Measurements from ENCODE around the gene LRP1. TPM values are rescaled to one million over a fixed set of nuclear protein-coding genes. Genes with fewer than 3 reads are reported as not detected.

Gene LRP1
- total RNA-seq, 1 experiment from 2014 or later = 0.56 TPM

DNA sequence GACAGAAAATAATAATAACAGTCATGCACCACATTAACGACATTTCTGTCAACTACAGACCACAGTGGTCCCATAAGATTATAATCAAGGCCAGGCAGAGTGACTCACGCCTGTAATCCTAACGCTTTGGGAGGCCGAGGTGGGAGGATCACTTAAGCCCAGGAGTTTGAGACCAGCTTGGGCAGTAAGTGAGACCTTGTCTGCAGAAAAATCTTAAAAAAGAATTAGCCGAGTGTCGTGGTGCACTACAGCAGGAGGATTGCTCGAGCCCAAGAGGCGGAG, 30.8 kb upstream of the LRP1 start:
- Histone ChIP-seq H4K20me1 (ENCODE audit: insufficient read depth, low read depth, low read length) (no peaks in the 10 kb centered on the region), H3K9me2 (replicated peaks; ENCODE audit: insufficient read depth, low read length) (no peaks in the 10 kb centered on the region), H2AFZ (ENCODE audit: low read length) (no peak overlapping the region), H3K27ac (ENCODE audit: low read length) (no peak overlapping the region), H3K4me3 (ENCODE audit: low read length) (no peak overlapping the region), H3K4me2 (ENCODE audit: low read depth, low read length, poor library complexity, severe bottlenecking) (no peak overlapping the region), H3K36me3 (ENCODE audit: insufficient read depth, low read length) (peaks cover 47% of the 10 kb centered on the region; the same call in 1 of the 2 replicates), H3K9me3 (ENCODE audit: low read length) (no peaks in the 10 kb centered on the region), H3K9ac (ENCODE audit: low read length) (no peak overlapping the region), H3K4me1 (ENCODE audit: low read length) (peaks cover 39% of the 10 kb centered on the region), H3K79me2 (ENCODE audit: low read length) (no peaks in the 10 kb centered on the region), H3K27me3 (ENCODE audit: low read length) (no peaks in the 10 kb centered on the region)
- no peak for DNase-seq

DNA sequence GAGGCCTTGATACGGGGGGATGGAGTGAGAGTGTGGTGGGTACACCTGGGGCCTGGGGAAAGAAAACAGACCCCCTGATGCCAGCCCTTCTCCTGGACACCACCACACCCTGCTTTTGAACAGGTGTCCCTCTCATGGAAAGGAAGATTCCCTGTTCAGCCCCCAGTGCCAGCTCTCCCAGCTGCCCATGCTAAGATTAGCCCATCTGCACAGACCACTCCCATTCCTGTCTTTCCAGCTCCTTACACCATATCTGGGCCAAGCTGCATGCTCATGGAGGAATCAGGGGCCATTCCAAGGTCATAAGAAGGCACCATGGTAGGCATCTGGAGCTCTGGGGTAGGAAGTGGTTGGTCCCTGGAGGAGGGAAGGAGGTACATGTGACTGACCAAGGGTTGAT, 29.7 kb upstream of the LRP1 start:
- no peak overlapping the region for H3K9ac ChIP-seq (ENCODE audit: low read length)
- no peak overlapping the region for H3K4me2 ChIP-seq (ENCODE audit: low read depth, low read length, poor library complexity, severe bottlenecking)
- H3K4me1 ChIP-seq (ENCODE audit: low read length) = peaks cover 28% of the 10 kb centered on the region
- no peak overlapping the region for H2AFZ ChIP-seq (ENCODE audit: low read length)
- H3K4me3 ChIP-seq (ENCODE audit: low read length) = no peak overlapping the region
- H3K9me2 ChIP-seq (replicated peaks; ENCODE audit: insufficient read depth, low read length) = no peaks in the 10 kb centered on the region
- H4K20me1 ChIP-seq (ENCODE audit: insufficient read depth, low read depth, low read length) = no peaks in the 10 kb centered on the region
- DNase-seq = no peak
- H3K27ac ChIP-seq (ENCODE audit: low read length) = 0 out of 2 replicates have a peak overlapping the region, but pooled peaks have one; percentile 22
- no peaks in the 10 kb centered on the region for H3K9me3 ChIP-seq (ENCODE audit: low read length)
- H3K36me3 ChIP-seq (ENCODE audit: insufficient read depth, low read length) = peaks cover 49% of the 10 kb centered on the region; the same call in 1 of the 2 replicates
- no peaks in the 10 kb centered on the region for H3K27me3 ChIP-seq (ENCODE audit: low read length)
- H3K79me2 ChIP-seq (ENCODE audit: low read length) = no peaks in the 10 kb centered on the region

DNA sequence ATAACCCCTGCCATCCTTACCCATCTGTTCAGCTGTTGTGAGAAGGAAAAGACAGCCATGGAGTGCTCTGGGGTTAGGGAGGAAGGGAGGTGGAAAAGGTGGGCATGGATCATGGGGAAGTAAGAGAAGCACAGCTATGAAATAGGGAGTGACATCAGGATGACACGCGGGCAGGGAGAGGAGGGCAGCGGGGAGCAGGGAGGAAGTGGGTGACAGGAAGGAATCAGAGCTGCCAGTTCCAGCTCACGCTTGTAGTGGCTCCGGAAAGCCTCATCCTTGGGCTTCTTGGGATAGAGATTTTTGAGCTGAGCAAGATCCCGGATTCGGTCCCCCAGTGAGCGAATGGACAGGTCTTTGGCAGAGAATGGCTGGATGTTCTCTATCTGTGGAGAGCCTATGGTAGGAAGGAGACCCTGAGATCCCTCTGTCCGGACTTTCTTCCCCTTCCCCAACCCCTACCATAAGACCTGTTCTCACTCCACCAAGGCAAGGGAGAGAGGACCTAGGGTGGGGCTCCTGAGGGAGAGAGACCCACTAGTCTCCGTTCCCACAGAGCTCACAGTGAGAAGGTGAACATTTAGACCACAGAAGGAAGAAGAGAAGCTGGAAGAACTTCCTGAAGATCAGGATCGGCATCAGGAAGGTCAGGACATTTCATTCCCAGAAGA, 29.1 kb upstream of the LRP1 start:
- Histone ChIP-seq H4K20me1 (ENCODE audit: insufficient read depth, low read depth, low read length) (no peaks in the 10 kb centered on the region), H3K9me3 (ENCODE audit: low read length) (no peaks in the 10 kb centered on the region), H2AFZ (ENCODE audit: low read length) (no peak overlapping the region), H3K36me3 (ENCODE audit: insufficient read depth, low read length) (peaks cover 49% of the 10 kb centered on the region; the same call in 1 of the 2 replicates), H3K4me2 (ENCODE audit: low read depth, low read length, poor library complexity, severe bottlenecking) (no peak overlapping the region), H3K9ac (ENCODE audit: low read length) (no peak overlapping the region), H3K4me3 (ENCODE audit: low read length) (no peak overlapping the region), H3K9me2 (replicated peaks; ENCODE audit: insufficient read depth, low read length) (no peaks in the 10 kb centered on the region), H3K27me3 (ENCODE audit: low read length) (no peaks in the 10 kb centered on the region), H3K4me1 (ENCODE audit: low read length) (peaks cover 22% of the 10 kb centered on the region), H3K79me2 (ENCODE audit: low read length) (no peaks in the 10 kb centered on the region), H3K27ac (ENCODE audit: low read length) (0 out of 2 replicates have a peak overlapping the region, but pooled peaks have one; percentile 22)
- DNase-seq = no peak

GRCh38 chr12:57099766-57100165, 28.5 kb upstream of the LRP1 start:
- no peaks in the 10 kb centered on the region for H3K9me3 ChIP-seq (ENCODE audit: low read length)
- no peaks in the 10 kb centered on the region for H3K27me3 ChIP-seq (ENCODE audit: low read length)
- H3K9ac ChIP-seq (ENCODE audit: low read length) = no peak overlapping the region
- H3K4me2 ChIP-seq (ENCODE audit: low read depth, low read length, poor library complexity, severe bottlenecking) = no peak overlapping the region
- no peaks in the 10 kb centered on the region for H4K20me1 ChIP-seq (ENCODE audit: insufficient read depth, low read depth, low read length)
- no peaks in the 10 kb centered on the region for H3K79me2 ChIP-seq (ENCODE audit: low read length)
- peaks cover 16% of the 10 kb centered on the region for H3K4me1 ChIP-seq (ENCODE audit: low read length)
- no peak overlapping the region for H3K27ac ChIP-seq (ENCODE audit: low read length)
- no peaks in the 10 kb centered on the region for H3K9me2 ChIP-seq (replicated peaks; ENCODE audit: insufficient read depth, low read length)
- no peak overlapping the region for H2AFZ ChIP-seq (ENCODE audit: low read length)
- no peak overlapping the region for H3K4me3 ChIP-seq (ENCODE audit: low read length)
- DNase-seq = no peak
- H3K36me3 ChIP-seq (ENCODE audit: insufficient read depth, low read length) = peaks cover 49% of the 10 kb centered on the region; the same call in 1 of the 2 replicates

- DNase-seq = no peak
- H3K27me3 ChIP-seq (ENCODE audit: low read length) = no peaks in the 10 kb centered on the region
- H3K9me3 ChIP-seq (ENCODE audit: low read length) = no peaks in the 10 kb centered on the region
- H3K36me3 ChIP-seq (ENCODE audit: insufficient read depth, low read length) = peaks cover 42% of the 10 kb centered on the region; the same call in 1 of the 2 replicates
- H3K9me2 ChIP-seq (replicated peaks; ENCODE audit: insufficient read depth, low read length) = no peaks in the 10 kb centered on the region
- no peak overlapping the region for H3K4me2 ChIP-seq (ENCODE audit: low read depth, low read length, poor library complexity, severe bottlenecking)
- peaks cover under 1% of the 10 kb centered on the region; the same call in 1 of the 2 replicates for H3K4me1 ChIP-seq (ENCODE audit: low read length)
- no peaks in the 10 kb centered on the region for H4K20me1 ChIP-seq (ENCODE audit: insufficient read depth, low read depth, low read length)
- H3K9ac ChIP-seq (ENCODE audit: low read length) = no peak overlapping the region
- no peak overlapping the region for H2AFZ ChIP-seq (ENCODE audit: low read length)
- no peaks in the 10 kb centered on the region for H3K79me2 ChIP-seq (ENCODE audit: low read length)
- no peak overlapping the region for H3K4me3 ChIP-seq (ENCODE audit: low read length)
- no peak overlapping the region for H3K27ac ChIP-seq (ENCODE audit: low read length)
These were observed 26.2 kb upstream of the LRP1 start for GRCh38 chr12:57101892-57102695.

DNA sequence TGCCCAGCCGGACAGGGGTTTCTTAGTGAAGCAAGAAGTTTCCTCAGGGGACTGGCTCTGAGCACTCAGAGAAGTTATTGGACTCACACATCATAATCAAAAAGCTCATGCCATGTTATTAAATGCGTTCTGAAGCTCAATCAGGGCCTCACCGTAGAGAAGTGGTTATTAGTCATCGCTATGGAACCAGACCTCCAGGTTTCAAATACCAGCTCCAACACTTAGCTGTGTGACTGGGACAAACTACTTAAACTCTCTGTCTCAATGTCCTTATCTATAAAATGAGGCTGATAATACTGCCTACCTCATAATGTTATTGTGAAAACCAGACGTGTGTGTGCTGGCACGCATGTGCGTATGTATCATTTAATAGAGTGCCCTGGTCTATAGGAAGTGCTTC, 24.4 kb upstream of the LRP1 start:
- H3K27ac ChIP-seq (ENCODE audit: low read length) = no peak overlapping the region
- H3K4me1 ChIP-seq (ENCODE audit: low read length) = peaks cover 18% of the 10 kb centered on the region
- H4K20me1 ChIP-seq (ENCODE audit: insufficient read depth, low read depth, low read length) = peaks cover 9% of the 10 kb centered on the region; the same call in 1 of the 2 replicates
- H3K4me3 ChIP-seq (ENCODE audit: low read length) = no peak overlapping the region
- no peak overlapping the region for H3K9ac ChIP-seq (ENCODE audit: low read length)
- H3K4me2 ChIP-seq (ENCODE audit: low read depth, low read length, poor library complexity, severe bottlenecking) = no peak overlapping the region
- H2AFZ ChIP-seq (ENCODE audit: low read length) = no peak overlapping the region
- H3K36me3 ChIP-seq (ENCODE audit: insufficient read depth, low read length) = peaks cover 36% of the 10 kb centered on the region; the same call in 1 of the 2 replicates
- H3K9me2 ChIP-seq (replicated peaks; ENCODE audit: insufficient read depth, low read length) = no peaks in the 10 kb centered on the region
- H3K79me2 ChIP-seq (ENCODE audit: low read length) = peaks cover 15% of the 10 kb centered on the region
- no peaks in the 10 kb centered on the region for H3K27me3 ChIP-seq (ENCODE audit: low read length)
- no peak for DNase-seq
- H3K9me3 ChIP-seq (ENCODE audit: low read length) = no peaks in the 10 kb centered on the region

DNA sequence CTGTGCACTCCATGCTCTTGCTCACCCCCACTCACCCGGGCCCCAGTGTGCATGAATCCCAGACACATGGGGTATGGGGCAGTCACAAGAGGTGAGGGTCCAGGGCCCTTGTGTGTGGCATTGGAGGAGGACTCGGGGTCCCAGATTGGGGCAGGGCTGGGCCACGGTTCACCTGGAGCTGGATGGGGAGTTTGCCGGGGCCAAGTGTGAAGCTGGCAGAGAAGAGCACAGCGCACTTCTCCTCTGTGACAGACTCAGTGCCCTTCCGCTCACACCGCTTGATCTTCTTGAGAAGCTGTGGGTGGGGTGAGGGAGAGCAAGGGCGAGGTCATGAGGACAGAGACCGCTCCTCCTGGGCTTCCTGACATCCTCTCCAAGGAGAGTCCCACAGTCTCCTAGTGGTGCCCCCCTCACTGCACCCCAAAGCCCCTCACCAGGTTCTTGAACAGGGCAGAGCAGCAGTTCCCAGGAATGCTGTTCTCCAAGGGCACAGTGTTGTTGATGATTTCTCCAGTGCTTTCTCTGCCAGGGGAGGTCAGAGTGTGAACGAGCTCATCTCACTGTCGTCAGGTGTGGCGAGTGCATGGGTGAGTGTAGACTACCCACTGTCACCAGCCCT, 23.9 kb upstream of the LRP1 start:
- Histone ChIP-seq H3K79me2 (ENCODE audit: low read length) (peaks cover 18% of the 10 kb centered on the region), H3K4me2 (ENCODE audit: low read depth, low read length, poor library complexity, severe bottlenecking) (no peak overlapping the region), H3K27me3 (ENCODE audit: low read length) (no peaks in the 10 kb centered on the region), H3K9ac (ENCODE audit: low read length) (no peak overlapping the region), H3K9me3 (ENCODE audit: low read length) (no peaks in the 10 kb centered on the region), H3K9me2 (replicated peaks; ENCODE audit: insufficient read depth, low read length) (no peaks in the 10 kb centered on the region), H3K4me3 (ENCODE audit: low read length) (no peak overlapping the region), H3K27ac (ENCODE audit: low read length) (no peak overlapping the region), H2AFZ (ENCODE audit: low read length) (no peak overlapping the region), H4K20me1 (ENCODE audit: insufficient read depth, low read depth, low read length) (peaks cover 11% of the 10 kb centered on the region), H3K36me3 (ENCODE audit: insufficient read depth, low read length) (peaks cover 34% of the 10 kb centered on the region; the same call in 1 of the 2 replicates), H3K4me1 (ENCODE audit: low read length) (peaks cover 22% of the 10 kb centered on the region)
- no peak for DNase-seq
